ENCODE measurements around the gene ANKRD9. TPM values are rescaled to one million over a fixed set of nuclear protein-coding genes. Genes with fewer than 3 reads are reported as not detected.

The ANKRD9 gene
- total and polyA plus RNA-seq, 9 of the 15 experiments (the other 6 are each of a cell fraction or from before 2014, with no cell fraction given), result 0.04 to 32.9 (median 5.3) TPM

DNA sequence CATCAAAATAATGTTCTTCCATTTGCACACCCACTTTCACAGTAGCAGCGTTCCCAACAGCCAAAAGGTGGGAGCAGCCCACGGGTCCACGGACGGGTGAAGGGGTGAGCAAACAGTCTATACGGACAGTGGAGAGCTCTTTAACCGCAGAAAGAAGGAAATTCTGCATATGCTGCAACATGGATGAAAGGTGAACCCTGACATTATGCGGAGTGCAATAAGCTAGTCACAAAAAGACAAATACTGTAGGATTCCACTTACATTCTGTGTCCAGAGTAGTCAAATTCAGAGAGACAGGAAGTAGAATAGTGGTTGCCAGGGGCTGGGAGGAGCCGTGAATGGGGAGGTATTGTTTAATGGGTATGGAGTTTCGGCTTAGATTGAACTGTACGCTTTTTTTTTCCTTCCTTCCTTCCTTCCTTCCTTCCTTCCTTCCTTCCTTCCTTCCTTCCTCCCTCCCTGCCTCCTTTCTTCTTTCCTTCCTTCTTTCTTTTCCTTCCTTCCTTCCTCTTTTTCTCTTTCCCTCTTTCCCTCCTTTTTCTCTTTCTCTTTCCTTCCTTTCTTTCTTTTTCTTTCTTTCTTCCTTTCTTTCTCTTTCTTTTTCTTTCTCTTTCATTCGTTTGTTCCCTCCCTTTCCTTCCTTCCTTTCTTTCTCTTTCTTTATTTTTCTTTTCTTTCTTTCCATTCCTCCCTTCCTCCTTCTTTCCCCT, 15.8 kb upstream of the ANKRD9 start (continued):
- TF ChIP-seq, protein P1, sequence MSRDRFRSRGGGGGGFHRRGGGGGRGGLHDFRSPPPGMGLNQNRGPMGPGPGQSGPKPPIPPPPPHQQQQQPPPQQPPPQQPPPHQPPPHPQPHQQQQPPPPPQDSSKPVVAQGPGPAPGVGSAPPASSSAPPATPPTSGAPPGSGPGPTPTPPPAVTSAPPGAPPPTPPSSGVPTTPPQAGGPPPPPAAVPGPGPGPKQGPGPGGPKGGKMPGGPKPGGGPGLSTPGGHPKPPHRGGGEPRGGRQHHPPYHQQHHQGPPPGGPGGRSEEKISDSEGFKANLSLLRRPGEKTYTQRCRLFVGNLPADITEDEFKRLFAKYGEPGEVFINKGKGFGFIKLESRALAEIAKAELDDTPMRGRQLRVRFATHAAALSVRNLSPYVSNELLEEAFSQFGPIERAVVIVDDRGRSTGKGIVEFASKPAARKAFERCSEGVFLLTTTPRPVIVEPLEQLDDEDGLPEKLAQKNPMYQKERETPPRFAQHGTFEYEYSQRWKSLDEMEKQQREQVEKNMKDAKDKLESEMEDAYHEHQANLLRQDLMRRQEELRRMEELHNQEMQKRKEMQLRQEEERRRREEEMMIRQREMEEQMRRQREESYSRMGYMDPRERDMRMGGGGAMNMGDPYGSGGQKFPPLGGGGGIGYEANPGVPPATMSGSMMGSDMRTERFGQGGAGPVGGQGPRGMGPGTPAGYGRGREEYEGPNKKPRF (IDR thresholded peaks at IDR 0.05; ENCODE audit: low read depth, low read length), result no peak
- TF ChIP-seq SIX5 (IDR thresholded peaks at IDR 0.05; ENCODE audit: borderline replicate concordance in 1 of 2, insufficient read depth in 1 of 2, low read depth in 1 of 2, low read length in 2 of 2) (no peak), SUPT5H (IDR thresholded peaks at IDR 0.05) (no peak; the same call in 1 of the 2 replicates), ZNF717 (CRISPR knock-in tag; IDR thresholded peaks at IDR 0.05) (no peak), TSC22D4 (tag; IDR thresholded peaks at IDR 0.05) (no peak), ETV5 (CRISPR knock-in tag; IDR thresholded peaks at IDR 0.05; ENCODE audit: low read depth) (no peak), POLR3A (IDR thresholded peaks at IDR 0.05; ENCODE audit: borderline replicate concordance, extremely low read depth, insufficient read depth, insufficient read length) (no peak), ZNF436 (CRISPR knock-in tag; IDR thresholded peaks at IDR 0.05) (no peak), ZNF184 (CRISPR knock-in tag; IDR thresholded peaks at IDR 0.05) (no peak), TBL1XR1 (IDR thresholded peaks at IDR 0.05; ENCODE audit: low read length in 2 of 2) (no peak), GABPA (tag; conservative IDR thresholded peaks at IDR 0.05; ENCODE audit: low read depth) (no peak; the same call in 1 of the 2 replicates), TEAD2 (tag; IDR thresholded peaks at IDR 0.05) (no peak), KDM5B (IDR thresholded peaks at IDR 0.05; ENCODE audit: insufficient replicate concordance, low read depth, low read length) (no peak), NR3C1 (CRISPR knock-in tag; IDR thresholded peaks at IDR 0.05) (no peak), YY1 (IDR thresholded peaks at IDR 0.05; ENCODE audit: borderline replicate concordance in 1 of 3, control insufficient read depth in 1 of 3, extremely low read depth in 1 of 3, insufficient read depth in 3 of 3, insufficient read length in 1 of 3, insufficient replicate concordance in 2 of 3, low read depth in 1 of 3, low read length in 2 of 3) (no peak), EZH2 (IDR thresholded peaks at IDR 0.05; ENCODE audit: borderline replicate concordance, low read depth, low read length) (no peak), NFXL1 (CRISPR knock-in tag; IDR thresholded peaks at IDR 0.05) (no peak)
- TF ChIP-seq, protein P2, sequence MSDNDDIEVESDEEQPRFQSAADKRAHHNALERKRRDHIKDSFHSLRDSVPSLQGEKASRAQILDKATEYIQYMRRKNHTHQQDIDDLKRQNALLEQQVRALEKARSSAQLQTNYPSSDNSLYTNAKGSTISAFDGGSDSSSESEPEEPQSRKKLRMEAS (CRISPR knock-in tag; IDR thresholded peaks at IDR 0.05), result no peak
- TF ChIP-seq, protein P3, sequence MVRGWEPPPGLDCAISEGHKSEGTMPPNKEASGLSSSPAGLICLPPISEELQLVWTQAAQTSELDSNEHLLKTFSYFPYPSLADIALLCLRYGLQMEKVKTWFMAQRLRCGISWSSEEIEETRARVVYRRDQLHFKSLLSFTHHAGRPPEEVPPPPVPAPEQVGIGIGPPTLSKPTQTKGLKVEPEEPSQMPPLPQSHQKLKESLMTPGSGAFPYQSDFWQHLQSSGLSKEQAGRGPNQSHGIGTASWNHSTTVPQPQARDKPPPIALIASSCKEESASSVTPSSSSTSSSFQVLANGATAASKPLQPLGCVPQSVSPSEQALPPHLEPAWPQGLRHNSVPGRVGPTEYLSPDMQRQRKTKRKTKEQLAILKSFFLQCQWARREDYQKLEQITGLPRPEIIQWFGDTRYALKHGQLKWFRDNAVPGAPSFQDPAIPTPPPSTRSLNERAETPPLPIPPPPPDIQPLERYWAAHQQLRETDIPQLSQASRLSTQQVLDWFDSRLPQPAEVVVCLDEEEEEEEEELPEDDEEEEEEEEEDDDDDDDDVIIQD (CRISPR knock-in tag; IDR thresholded peaks at IDR 0.05), result no peak
- TF ChIP-seq, protein P4, sequence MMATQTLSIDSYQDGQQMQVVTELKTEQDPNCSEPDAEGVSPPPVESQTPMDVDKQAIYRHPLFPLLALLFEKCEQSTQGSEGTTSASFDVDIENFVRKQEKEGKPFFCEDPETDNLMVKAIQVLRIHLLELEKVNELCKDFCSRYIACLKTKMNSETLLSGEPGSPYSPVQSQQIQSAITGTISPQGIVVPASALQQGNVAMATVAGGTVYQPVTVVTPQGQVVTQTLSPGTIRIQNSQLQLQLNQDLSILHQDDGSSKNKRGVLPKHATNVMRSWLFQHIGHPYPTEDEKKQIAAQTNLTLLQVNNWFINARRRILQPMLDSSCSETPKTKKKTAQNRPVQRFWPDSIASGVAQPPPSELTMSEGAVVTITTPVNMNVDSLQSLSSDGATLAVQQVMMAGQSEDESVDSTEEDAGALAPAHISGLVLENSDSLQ (IDR thresholded peaks at IDR 0.05), result no peak
- TF ChIP-seq, protein P5, sequence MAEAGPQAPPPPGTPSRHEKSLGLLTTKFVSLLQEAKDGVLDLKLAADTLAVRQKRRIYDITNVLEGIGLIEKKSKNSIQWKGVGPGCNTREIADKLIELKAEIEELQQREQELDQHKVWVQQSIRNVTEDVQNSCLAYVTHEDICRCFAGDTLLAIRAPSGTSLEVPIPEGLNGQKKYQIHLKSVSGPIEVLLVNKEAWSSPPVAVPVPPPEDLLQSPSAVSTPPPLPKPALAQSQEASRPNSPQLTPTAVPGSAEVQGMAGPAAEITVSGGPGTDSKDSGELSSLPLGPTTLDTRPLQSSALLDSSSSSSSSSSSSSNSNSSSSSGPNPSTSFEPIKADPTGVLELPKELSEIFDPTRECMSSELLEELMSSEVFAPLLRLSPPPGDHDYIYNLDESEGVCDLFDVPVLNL (CRISPR knock-in tag; IDR thresholded peaks at IDR 0.05; ENCODE audit: low read depth), result no peak
